Tibial artery (tissue), 4 donors: ENCODE measurements around the gene FHDC1.

ENCODE experiments used
- DNase-seq, 2 donors: peaks; one replicate each; pipeline ENCODE4 v3.0.0-alpha.2; 2019
- H3K27ac ChIP-seq, 2 donors: fragments of 200-600 bp; sonication (generic) in 1 of 2; 1 replicate in 1 of 2; 2 replicates in 1 of 2; pipeline ENCODE4 v1.5.1; 2018 to 2019; ENCODE audit warnings: mild to moderate bottlenecking in 1 of 2
- H3K27me3 ChIP-seq, 2 donors: fragments of 200-600 bp; sonication (generic) in 1 of 2; one replicate each; pipeline versions ENCODE4 v1.5.1 to v1.6.0; 2016 to 2019
- H3K36me3 ChIP-seq, 3 donors: fragments of 200-600 bp; sonication (generic) in 2 of 3; one replicate each; pipeline ENCODE4 v1.5.1; 2016 to 2019; ENCODE audit warnings: mild to moderate bottlenecking in 2 of 3
- H3K4me1 ChIP-seq, 4 donors: fragments of 200-600 bp; sonication (generic) in 2 of 4; 1 replicate in 3 of 4; 2 replicates in 1 of 4; pipeline ENCODE4 v1.5.1; 2016 to 2019
- H3K4me3 ChIP-seq, 2 donors: fragments of 200-600 bp; sonication (generic) in 1 of 2; 1 replicate in 1 of 2; 2 replicates in 1 of 2; pipeline ENCODE4 v1.5.1; 2018 to 2019; ENCODE audit warnings: mild to moderate bottlenecking in 2 of 2
- H3K9me3 ChIP-seq, 3 donors: fragments of 200-600 bp; sonication (generic) in 1 of 3; one replicate each; pipeline ENCODE4 v1.5.1; 2016 to 2019
- intact Hi-C: fragments of 100-400 bp; cut with DNase I; formaldehyde crosslinking; loops from one replicate; pipeline ENCODE4 v1.15.0; 2023; ENCODE audit warnings: low total_unique reads
- TF ChIP-seq, protein P1 (sequence below), 2 experiments: fragments of 200-600 bp in 1 of 2; fragments of 450-650 bp in 1 of 2; IDR thresholded peaks; one replicate each; pipeline ENCODE4 v1.5.1; 2017 to 2019; ENCODE audit warnings: antibody characterized with exemption in 2 of 2, mild to moderate bottlenecking in 1 of 2, moderate library complexity in 1 of 2

Gene FHDC1

DNA sequence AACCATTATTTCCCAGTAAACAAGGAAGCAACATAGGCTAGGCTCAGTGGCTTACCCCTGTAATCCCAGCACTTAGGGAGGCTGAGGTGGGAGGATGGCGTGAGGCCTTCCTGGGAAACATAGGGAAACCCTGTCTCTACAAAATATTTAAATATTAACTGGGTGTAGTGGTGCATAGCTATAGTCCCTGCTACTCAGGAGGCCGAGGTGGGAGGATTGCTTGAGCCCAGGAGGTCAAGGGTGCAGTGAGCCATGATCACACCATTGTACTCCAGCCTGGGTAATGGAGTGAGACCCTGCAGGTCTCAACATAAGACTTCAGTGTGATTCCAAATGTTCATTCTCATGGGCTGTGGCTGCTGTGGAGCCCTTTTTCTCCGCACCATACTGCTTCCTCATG is 34.9 kb downstream of the FHDC1 start:
- no peak for DNase-seq
- Histone ChIP-seq H3K27ac (no peak overlapping the region), H3K4me3 (no peak overlapping the region), H3K9me3 (no peaks in the 10 kb centered on the region), H3K27me3 (no peaks in the 10 kb centered on the region), H3K4me1 (peaks cover 0 to 3% (median 0%) of the 10 kb centered on the region in 4 donors), H3K36me3 (peaks cover 0 to 13% (median 0%) of the 10 kb centered on the region in 3 donors)
- intact Hi-C loops, result no loop called here
- TF ChIP-seq, protein P1, sequence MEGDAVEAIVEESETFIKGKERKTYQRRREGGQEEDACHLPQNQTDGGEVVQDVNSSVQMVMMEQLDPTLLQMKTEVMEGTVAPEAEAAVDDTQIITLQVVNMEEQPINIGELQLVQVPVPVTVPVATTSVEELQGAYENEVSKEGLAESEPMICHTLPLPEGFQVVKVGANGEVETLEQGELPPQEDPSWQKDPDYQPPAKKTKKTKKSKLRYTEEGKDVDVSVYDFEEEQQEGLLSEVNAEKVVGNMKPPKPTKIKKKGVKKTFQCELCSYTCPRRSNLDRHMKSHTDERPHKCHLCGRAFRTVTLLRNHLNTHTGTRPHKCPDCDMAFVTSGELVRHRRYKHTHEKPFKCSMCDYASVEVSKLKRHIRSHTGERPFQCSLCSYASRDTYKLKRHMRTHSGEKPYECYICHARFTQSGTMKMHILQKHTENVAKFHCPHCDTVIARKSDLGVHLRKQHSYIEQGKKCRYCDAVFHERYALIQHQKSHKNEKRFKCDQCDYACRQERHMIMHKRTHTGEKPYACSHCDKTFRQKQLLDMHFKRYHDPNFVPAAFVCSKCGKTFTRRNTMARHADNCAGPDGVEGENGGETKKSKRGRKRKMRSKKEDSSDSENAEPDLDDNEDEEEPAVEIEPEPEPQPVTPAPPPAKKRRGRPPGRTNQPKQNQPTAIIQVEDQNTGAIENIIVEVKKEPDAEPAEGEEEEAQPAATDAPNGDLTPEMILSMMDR (IDR thresholded peaks at IDR 0.05), result no peak

DNA sequence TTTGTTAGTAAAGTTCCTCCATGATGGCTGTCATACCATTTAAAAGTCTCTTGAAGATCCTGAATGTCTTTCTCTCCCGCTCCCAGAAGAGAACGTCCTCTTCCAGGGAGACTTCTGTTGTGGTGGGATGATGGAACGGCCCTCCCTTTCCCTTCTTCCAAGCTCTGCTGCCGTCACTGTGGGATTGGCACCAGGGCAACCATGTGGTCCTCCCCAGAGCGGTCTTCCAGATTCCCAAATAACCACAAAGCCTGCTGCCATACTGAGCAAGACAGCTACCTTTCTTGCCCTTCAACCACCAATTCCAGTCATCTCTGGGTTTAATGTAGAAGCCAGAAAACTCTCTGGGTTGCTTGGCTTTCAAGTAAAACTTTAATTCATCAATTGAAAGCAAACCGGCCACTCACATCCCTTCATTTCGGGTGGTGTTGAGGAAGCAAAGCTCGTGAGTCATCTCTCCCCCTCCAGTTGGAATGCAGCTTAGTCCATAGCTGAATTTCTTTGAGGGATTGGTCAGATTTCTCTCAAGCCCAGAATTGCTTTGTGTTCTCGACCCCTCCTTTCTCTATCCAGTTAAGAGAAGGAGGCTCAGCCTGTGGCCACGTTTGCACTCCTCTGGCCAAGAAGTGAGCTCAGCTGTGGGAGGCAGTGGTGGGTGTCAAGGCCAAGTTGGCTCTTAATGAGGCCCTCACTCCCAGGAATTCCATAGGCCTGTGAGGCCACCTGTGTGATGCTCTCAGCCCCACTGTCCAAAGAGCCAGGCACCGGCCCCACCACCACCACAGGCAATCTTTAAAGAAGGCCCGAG is 36.9 kb downstream of the FHDC1 start:
- peak in 1 of 2 donors; percentile 45 for DNase-seq
- Histone ChIP-seq H3K27me3 (no peaks in the 10 kb centered on the region), H3K4me1 (peaks cover 0 to 3% (median 0%) of the 10 kb centered on the region in 4 donors), H3K9me3 (no peaks in the 10 kb centered on the region), H3K27ac (no peak overlapping the region), H3K4me3 (no peak overlapping the region), H3K36me3 (peaks cover 0 to 13% (median 0%) of the 10 kb centered on the region in 3 donors)
- TF ChIP-seq, protein P1 (IDR thresholded peaks at IDR 0.05), result no peak
- intact Hi-C loops, result no loop called here

DNA sequence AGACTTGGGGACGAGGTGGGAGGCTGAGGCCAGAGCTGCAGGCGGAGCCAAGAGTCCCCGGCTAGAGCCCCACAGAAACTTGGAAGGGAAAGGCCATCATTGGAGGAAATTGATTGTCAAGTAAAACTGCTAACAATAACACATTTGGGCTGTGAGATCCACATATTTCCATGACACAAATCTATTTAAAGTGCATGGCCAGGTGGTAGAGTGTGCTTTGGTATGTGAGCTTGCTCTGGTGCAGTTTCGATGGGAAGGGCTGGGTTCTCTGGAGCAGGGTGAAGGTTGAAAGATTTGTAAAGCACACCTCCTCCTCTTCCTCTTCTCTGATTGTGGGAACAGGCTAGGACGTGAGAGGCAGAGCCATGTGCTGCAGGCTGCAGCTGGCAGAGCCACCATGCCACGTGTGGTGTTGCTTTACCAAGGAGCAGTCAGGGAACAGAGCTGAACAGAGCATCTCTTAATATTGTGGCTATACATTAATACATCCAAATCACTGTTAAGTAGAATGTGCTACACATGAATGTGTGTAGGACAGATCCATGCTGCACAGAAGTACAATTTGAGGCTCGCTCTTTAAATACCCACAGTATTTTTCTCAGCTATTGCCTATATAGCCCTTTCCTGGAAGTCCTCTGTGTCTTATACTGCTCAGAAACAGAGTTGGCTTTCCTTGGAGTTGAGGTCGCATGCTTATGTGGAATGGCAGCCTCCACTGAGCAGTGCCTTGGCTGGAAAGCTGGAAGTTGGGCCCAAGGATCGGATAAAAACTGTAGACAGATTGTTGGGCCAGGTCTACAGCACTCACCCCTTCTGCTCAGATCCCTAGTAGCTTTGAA is 37.7 kb downstream of the FHDC1 start:
- H3K9me3 ChIP-seq, result no peaks in the 10 kb centered on the region
- TF ChIP-seq, protein P1 (IDR thresholded peaks at IDR 0.05), result no peak
- no peak overlapping the region for H3K27ac ChIP-seq
- no peak for DNase-seq
- peaks cover 0 to 13% (median 0%) of the 10 kb centered on the region in 3 donors for H3K36me3 ChIP-seq
- H3K4me3 ChIP-seq, result no peak overlapping the region
- H3K4me1 ChIP-seq, result peaks cover 0 to 3% (median 0%) of the 10 kb centered on the region in 4 donors
- intact Hi-C loops, result no loop called here
- H3K27me3 ChIP-seq, result no peaks in the 10 kb centered on the region

DNA sequence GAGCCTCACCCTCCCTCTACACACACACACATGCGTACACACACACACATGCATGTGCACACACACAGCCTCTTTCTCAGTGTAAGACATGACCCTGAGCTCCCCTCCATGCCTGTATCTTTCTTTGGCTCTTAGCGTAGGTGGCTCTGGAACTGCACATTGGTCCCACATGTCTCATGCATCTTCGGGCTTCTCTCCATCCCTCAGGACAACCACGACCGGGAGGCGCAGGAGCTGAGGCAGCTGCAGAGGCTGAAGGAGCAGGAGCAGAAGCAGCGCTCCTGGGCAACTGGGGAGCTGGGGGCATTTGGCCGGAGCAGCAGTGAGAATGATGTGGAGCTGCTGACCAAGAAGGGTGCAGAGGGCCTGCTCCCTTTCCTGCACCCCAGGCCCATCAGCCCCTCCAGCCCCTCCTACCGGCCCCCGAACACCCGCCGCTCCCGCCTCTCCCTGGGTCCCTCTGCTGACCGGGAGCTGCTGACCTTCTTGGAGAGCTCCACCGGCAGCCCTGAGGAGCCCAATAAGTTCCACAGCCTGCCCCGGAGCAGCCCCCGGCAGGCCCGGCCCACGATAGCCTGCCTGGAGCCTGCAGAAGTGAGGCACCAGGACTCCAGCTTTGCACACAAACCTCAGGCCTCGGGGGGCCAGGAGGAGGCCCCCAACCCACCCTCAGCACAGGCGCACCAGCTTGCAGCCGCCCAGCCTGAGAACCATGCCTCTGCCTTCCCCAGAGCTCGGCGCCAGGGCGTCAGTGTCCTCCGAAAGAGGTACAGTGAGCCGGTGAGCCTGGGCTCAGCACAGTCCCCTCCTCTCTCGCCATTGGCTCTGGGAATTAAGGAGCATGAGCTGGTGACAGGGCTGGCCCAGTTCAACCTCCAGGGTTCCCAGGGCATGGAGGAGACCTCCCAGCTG is 38.6 kb downstream of the FHDC1 start:
- Histone ChIP-seq H3K4me3 (no peak overlapping the region), H3K27me3 (no peaks in the 10 kb centered on the region), H3K27ac (no peak overlapping the region), H3K36me3 (peaks cover 0 to 13% (median 0%) of the 10 kb centered on the region in 3 donors), H3K4me1 (peaks cover 0 to 3% (median 0%) of the 10 kb centered on the region in 4 donors), H3K9me3 (no peaks in the 10 kb centered on the region)
- TF ChIP-seq, protein P1 (IDR thresholded peaks at IDR 0.05), result no peak
- intact Hi-C loops, result no loop called here
- peak in 1 of 2 donors; percentile 53 for DNase-seq
